ENCODE results near the gene TTC17.

DNA sequence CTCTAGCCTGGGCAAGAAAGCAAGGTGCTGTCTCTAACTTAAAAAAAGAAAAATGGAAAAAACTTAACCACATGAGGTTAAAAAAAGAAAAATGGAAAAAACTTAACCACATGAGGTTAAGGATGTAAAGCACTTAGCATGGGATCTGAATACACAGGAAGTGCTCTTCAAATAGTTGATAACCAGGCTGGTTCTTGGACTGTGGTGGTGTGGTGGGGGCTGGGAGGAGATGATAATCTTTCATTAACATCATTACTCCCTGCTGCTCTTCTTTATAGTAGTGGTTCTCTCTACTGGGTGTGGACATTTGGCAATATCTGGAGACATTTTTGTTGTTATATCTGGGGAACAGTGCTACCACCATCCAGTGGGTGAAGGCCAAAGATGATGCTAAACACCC, 88.4 kb downstream of the TTC17 start:
- TF ChIP-seq, protein P1, sequence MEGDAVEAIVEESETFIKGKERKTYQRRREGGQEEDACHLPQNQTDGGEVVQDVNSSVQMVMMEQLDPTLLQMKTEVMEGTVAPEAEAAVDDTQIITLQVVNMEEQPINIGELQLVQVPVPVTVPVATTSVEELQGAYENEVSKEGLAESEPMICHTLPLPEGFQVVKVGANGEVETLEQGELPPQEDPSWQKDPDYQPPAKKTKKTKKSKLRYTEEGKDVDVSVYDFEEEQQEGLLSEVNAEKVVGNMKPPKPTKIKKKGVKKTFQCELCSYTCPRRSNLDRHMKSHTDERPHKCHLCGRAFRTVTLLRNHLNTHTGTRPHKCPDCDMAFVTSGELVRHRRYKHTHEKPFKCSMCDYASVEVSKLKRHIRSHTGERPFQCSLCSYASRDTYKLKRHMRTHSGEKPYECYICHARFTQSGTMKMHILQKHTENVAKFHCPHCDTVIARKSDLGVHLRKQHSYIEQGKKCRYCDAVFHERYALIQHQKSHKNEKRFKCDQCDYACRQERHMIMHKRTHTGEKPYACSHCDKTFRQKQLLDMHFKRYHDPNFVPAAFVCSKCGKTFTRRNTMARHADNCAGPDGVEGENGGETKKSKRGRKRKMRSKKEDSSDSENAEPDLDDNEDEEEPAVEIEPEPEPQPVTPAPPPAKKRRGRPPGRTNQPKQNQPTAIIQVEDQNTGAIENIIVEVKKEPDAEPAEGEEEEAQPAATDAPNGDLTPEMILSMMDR (IDR thresholded peaks at IDR 0.05), result no peak
- TF ChIP-seq POLR2AphosphoS5 (IDR thresholded peaks at IDR 0.05) (no peak), POLR2A (IDR thresholded peaks at IDR 0.05) (no peak)
